Panc1 (cell line): ENCODE measurements around the gene CRADD. TPM values are rescaled to one million over a fixed set of nuclear protein-coding genes. Genes with fewer than 3 reads are reported as not detected.

Source experiments
- ATAC-seq: fragments of 200-7000 bp; cut with Tn5 transposase; 2 replicates; pipeline ENCODE4 v1.9.1; 2020; ENCODE audit warnings: mild to moderate bottlenecking, moderate library complexity
- BruUV-seq: library from RNA; stranded (reverse); fragments of 400-500 nt; replicated peaks from 2 replicates; lab custom pipeline; 2021; lab: Mats Ljungman, UMichigan
- CTCF ChIA-PET: fragments of 300-600 bp; sonication (Branson Sonifier 250); formaldehyde crosslinking; loops from one replicate; lab custom pipeline; 2022; ENCODE audit warnings: antibody characterized with exemption; lab: Charles Lee
- POLR2A ChIA-PET: fragments of 300-600 bp; sonication (Branson Sonifier 250); formaldehyde crosslinking; loops from one replicate; lab custom pipeline; 2022; ENCODE audit warnings: antibody characterized with exemption; lab: Charles Lee
- DNase-seq: peaks from one replicate; pipeline ENCODE4 v3.0.0-alpha.2; 2010; ENCODE audit warnings: low read depth, low spot score
- H3K27ac ChIP-seq: 2 replicates; pipeline ENCODE4 v1.5.1; 2011; ENCODE audit warnings: mild to moderate bottlenecking, low read length, inconsistent platforms
- H3K27me3 ChIP-seq: fragments of 200-500 bp; sonication (Bioruptor generic); 2 replicates; pipeline ENCODE4 v1.6.0; 2014; ENCODE audit warnings: low read length, inconsistent platforms; ENCODE audit not compliant: control insufficient read depth, insufficient read depth
- H3K36me3 ChIP-seq: fragments of 200-500 bp; sonication (Bioruptor generic); 2 replicates; pipeline ENCODE4 v1.5.1; 2014; ENCODE audit warnings: inconsistent platforms, mild to moderate bottlenecking, low read length, moderate library complexity; ENCODE audit not compliant: control insufficient read depth, insufficient read depth
- H3K4me1 ChIP-seq: 2 replicates; pipeline ENCODE4 v1.5.1; 2011; ENCODE audit warnings: inconsistent platforms, mild to moderate bottlenecking, low read length, moderate library complexity; ENCODE audit not compliant: control insufficient read depth, insufficient read depth
- H3K4me3 ChIP-seq, 2 experiments: 2 replicates each; pipeline ENCODE4 v1.5.1; 2011 to 2012; ENCODE audit warnings: low read depth in 2 of 2, low read length in 2 of 2, mild to moderate bottlenecking in 2 of 2, inconsistent platforms in 1 of 2, moderate library complexity in 1 of 2
- H3K9me3 ChIP-seq: fragments of 200-500 bp; sonication (Bioruptor generic); 2 replicates; pipeline ENCODE4 v1.5.1; 2014; ENCODE audit warnings: low read depth, mild to moderate bottlenecking, inconsistent platforms, low read length, moderate library complexity; ENCODE audit not compliant: control insufficient read depth, insufficient read depth
- POLR2AphosphoS5 ChIP-seq: IDR thresholded peaks from 2 replicates; pipeline ENCODE4 v1.6.1; 2012; ENCODE audit warnings: mild to moderate bottlenecking, low read depth, low read length, moderate library complexity
- REST ChIP-seq, 2 experiments: IDR thresholded peaks; 2 replicates each; pipeline ENCODE4 v1.6.1; 2011 to 2012; ENCODE audit warnings: low read depth in 2 of 2, control low read depth in 1 of 2, low read length in 1 of 2, mild to moderate bottlenecking in 1 of 2, moderate library complexity in 1 of 2; ENCODE audit not compliant: insufficient read depth in 1 of 2
- SIN3A ChIP-seq: IDR thresholded peaks from 2 replicates; pipeline ENCODE4 v1.6.1; 2012; ENCODE audit warnings: low read depth, mild to moderate bottlenecking, low read length, moderate library complexity, borderline replicate concordance; ENCODE audit not compliant: insufficient read depth
- TCF7L2 ChIP-seq: IDR thresholded peaks from 2 replicates; pipeline ENCODE4 v1.6.1; 2011; ENCODE audit warnings: mild to moderate bottlenecking, low read depth, low read length, inconsistent platforms
- in situ Hi-C: cut with HindIII; loops from 2 replicates; pipeline ENCODE4 v1.10.0; 2016; ENCODE audit warnings: low sequenced_read_pairs, low pct_unique_long_range_greater_than_20kb
- intact Hi-C: fragments of 100-400 bp; cut with micrococcal nuclease; formaldehyde crosslinking; loops from one replicate; pipeline ENCODE4 v1.10.0; 2022; ENCODE audit not compliant: unreplicated experiment
- total RNA-seq: library from RNA; stranded (reverse); gene quantifications from one replicate; pipeline ENCODE4 v1.2.1, GENCODE V29; 2021; ENCODE audit not compliant: unreplicated experiment
- TF ChIP-seq, protein P1 (sequence below): fragments of 450-650 bp; IDR thresholded peaks from 2 replicates; pipeline ENCODE4 v1.5.1; 2017; ENCODE audit warnings: mild to moderate bottlenecking

CRADD gene
- total RNA-seq, 1 experiment from 2014 or later, result 7.0 TPM

GRCh38 chr12:93763746-93764147, 86.6 kb downstream of the CRADD start:
- TF ChIP-seq POLR2AphosphoS5 (no peak), TCF7L2 (no peak)
- TF ChIP-seq, protein P1, sequence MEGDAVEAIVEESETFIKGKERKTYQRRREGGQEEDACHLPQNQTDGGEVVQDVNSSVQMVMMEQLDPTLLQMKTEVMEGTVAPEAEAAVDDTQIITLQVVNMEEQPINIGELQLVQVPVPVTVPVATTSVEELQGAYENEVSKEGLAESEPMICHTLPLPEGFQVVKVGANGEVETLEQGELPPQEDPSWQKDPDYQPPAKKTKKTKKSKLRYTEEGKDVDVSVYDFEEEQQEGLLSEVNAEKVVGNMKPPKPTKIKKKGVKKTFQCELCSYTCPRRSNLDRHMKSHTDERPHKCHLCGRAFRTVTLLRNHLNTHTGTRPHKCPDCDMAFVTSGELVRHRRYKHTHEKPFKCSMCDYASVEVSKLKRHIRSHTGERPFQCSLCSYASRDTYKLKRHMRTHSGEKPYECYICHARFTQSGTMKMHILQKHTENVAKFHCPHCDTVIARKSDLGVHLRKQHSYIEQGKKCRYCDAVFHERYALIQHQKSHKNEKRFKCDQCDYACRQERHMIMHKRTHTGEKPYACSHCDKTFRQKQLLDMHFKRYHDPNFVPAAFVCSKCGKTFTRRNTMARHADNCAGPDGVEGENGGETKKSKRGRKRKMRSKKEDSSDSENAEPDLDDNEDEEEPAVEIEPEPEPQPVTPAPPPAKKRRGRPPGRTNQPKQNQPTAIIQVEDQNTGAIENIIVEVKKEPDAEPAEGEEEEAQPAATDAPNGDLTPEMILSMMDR, result peak; percentile 56
- no peak for ATAC-seq
- no peak overlapping the region for H3K4me3 ChIP-seq
- H3K27ac ChIP-seq, result no peak overlapping the region
- BruUV-seq, result no TSS peak
- no peaks in the 10 kb centered on the region for H3K9me3 ChIP-seq
- POLR2A ChIA-PET, result no interaction called here
- H3K36me3 ChIP-seq, result no peaks in the 10 kb centered on the region
- no peak for DNase-seq
- H3K4me1 ChIP-seq, result peaks cover 3% of the 10 kb centered on the region
- H3K27me3 ChIP-seq, result no peaks in the 10 kb centered on the region
- CTCF ChIA-PET, result no interaction called here
- intact Hi-C loops (loop anchor here (5.0 kb wide), 1 partner anchor 261 kb away; no protein-coding TSS in a partner anchor), in situ Hi-C loops (no loop called here)

DNA sequence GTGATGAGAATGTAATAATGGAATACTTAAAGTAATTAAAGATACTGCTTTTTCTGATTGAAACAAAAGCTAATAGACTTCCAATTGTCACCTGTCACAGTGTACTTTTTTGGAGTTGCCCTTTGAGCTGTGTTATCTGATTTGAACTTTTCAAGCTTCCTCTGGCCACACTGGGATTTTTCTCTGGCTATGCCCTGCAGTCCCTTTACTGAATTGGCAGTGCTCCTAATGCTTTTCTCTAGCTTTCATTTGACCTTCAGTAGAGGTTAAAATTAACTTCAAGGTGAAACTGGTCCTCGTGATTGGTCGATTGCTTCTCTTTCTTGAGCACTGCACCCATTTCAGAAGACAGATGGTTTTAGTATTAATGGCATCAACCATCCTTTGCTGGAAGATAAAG, 89.2 kb downstream of the CRADD start:
- Histone ChIP-seq H3K4me1 (peaks cover 3% of the 10 kb centered on the region), H3K9me3 (no peaks in the 10 kb centered on the region), H3K36me3 (no peaks in the 10 kb centered on the region), H3K27ac (no peak overlapping the region), H3K27me3 (no peaks in the 10 kb centered on the region), H3K4me3 (no peak overlapping the region)
- intact Hi-C loops, result no loop called here
- POLR2A ChIA-PET, result no interaction called here
- ATAC-seq, result no peak
- CTCF ChIA-PET, result interaction anchor here (4.0 kb wide), 1 partner anchor 335 kb away, joined by 33 read pairs; no protein-coding TSS in a partner anchor
- no peak for DNase-seq
- in situ Hi-C loops, result no loop called here
- no TSS peak for BruUV-seq
- TF ChIP-seq POLR2AphosphoS5, result no peak
- TF ChIP-seq, protein P1, result no peak
- no peak for TF ChIP-seq TCF7L2
- TF ChIP-seq REST (IDR thresholded peaks at IDR 0.05; ENCODE audit: insufficient read depth in 1 of 2, low read depth in 2 of 2, low read length in 1 of 2), result no peak
- no peak for TF ChIP-seq SIN3A
